Fibroblast of upper back skin (primary cell): ENCODE results near the gene TOR1AIP2.
A peak's percentile ranks its signal among the peaks of the same experiment; 100 is the strongest.
"Not testable (repeated sequence)": the region's sequence is repeated elsewhere in the genome, so short reads cannot be mapped to it uniquely, and the experiment has no call there.

ENCODE experiments used
- DNase-seq: peaks from one replicate; pipeline ENCODE4 v3.0.0-alpha.2; 2013

Gene TOR1AIP2

GRCh38 chr1:179875596-179876299, 1.9 kb downstream of the TOR1AIP2 start:
- no peak for DNase-seq

GRCh38 chr1:179873438-179873851, 4.2 kb downstream of the TOR1AIP2 start:
- DNase-seq = no peak

- DNase-seq = no peak
These were observed 5.0 kb downstream of the TOR1AIP2 start for GRCh38 chr1:179872558-179872957.

GRCh38 chr1:179871940-179872339, 5.7 kb downstream of the TOR1AIP2 start:
- DNase-seq = no peak

GRCh38 chr1:179870870-179871269, 6.7 kb downstream of the TOR1AIP2 start:
- no peak for DNase-seq

- peak; percentile 52 for DNase-seq
These were observed 9.9 kb downstream of the TOR1AIP2 start for GRCh38 chr1:179867493-179868330.

GRCh38 chr1:179866616-179867015, 11.0 kb downstream of the TOR1AIP2 start:
- no peak for DNase-seq

- no peak for DNase-seq
These were observed 12.2 kb downstream of the TOR1AIP2 start for GRCh38 chr1:179865377-179865776.

GRCh38 chr1:179860652-179861051, 17.0 kb downstream of the TOR1AIP2 start:
- DNase-seq = no peak

- DNase-seq = no peak
These were observed 20.6 kb downstream of the TOR1AIP2 start for GRCh38 chr1:179857009-179857408.

- no peak for DNase-seq
These were observed 21.3 kb downstream of the TOR1AIP2 start for GRCh38 chr1:179856296-179856695.

GRCh38 chr1:179855831-179856230, 21.8 kb downstream of the TOR1AIP2 start:
- DNase-seq = not testable (repeated sequence)

- no peak for DNase-seq
These were observed 24.5 kb downstream of the TOR1AIP2 start for GRCh38 chr1:179853102-179853501.

- DNase-seq = no peak
These were observed 29.4 kb downstream of the TOR1AIP2 start for GRCh38 chr1:179848233-179848632.

- no peak for DNase-seq
These were observed 37.5 kb downstream of the TOR1AIP2 start for GRCh38 chr1:179840107-179840506.

- DNase-seq = not testable (repeated sequence)
These were observed 40.7 kb downstream of the TOR1AIP2 start for GRCh38 chr1:179836686-179837445.

- peak; percentile 13 for DNase-seq
These were observed 45.5 kb downstream of the TOR1AIP2 start for GRCh38 chr1:179831852-179832699.

GRCh38 chr1:179831225-179831624, 46.4 kb downstream of the TOR1AIP2 start:
- DNase-seq = no peak

GRCh38 chr1:179828554-179829110, 49.0 kb downstream of the TOR1AIP2 start:
- DNase-seq = no peak

- DNase-seq = no peak
These were observed 50.9 kb downstream of the TOR1AIP2 start for GRCh38 chr1:179826626-179827280.

- DNase-seq = no peak
These were observed 51.7 kb downstream of the TOR1AIP2 start for GRCh38 chr1:179825798-179826460.
